SK-N-SH (cell line): ENCODE data around the gene PLCG2. TPM values are rescaled to one million over a fixed set of nuclear protein-coding genes. Genes with fewer than 3 reads are reported as not detected.

ENCODE experiments used
- CTCF ChIA-PET: fragments of 300-600, 350-600 bp; formaldehyde crosslinking; extraction: SDS; loops from one replicate; lab custom pipeline; 2021; lab: Yijun Ruan, JAX
- POLR2A ChIA-PET: fragments of 350-600 bp; sonication (Branson Sonifier 250); formaldehyde crosslinking; extraction: SDS; loops from one replicate; lab custom pipeline; 2020; ENCODE audit warnings: antibody characterized with exemption, inconsistent platforms; lab: Yijun Ruan, JAX
- DNase-seq: peaks from one replicate; pipeline ENCODE4 v3.0.0; 2012
- H2AFZ ChIP-seq: fragments of 200-600 bp; sonication (generic); 2 replicates; pipeline ENCODE4 v1.8.1; 2016; ENCODE audit warnings: antibody characterized with exemption, mild to moderate bottlenecking, low read depth
- H3F3A ChIP-seq: fragments of 200-600 bp; sonication (generic); replicated peaks from 2 replicates; pipeline ENCODE3; 2016; ENCODE audit warnings: antibody characterized with exemption, mild to moderate bottlenecking; ENCODE audit not compliant: insufficient read depth
- H3K27ac ChIP-seq, 2 experiments: fragments of 200-500 bp in 1 of 2; fragments of 200-600 bp in 1 of 2; sonication (Bioruptor generic) in 1 of 2; sonication (generic), shearing (Covaris generic) in 1 of 2; 2 replicates each; pipeline versions ENCODE4 v1.5.1 to v1.6.1; 2014 to 2016; ENCODE audit warnings: low read depth in 2 of 2, inconsistent platforms in 1 of 2, low read length in 1 of 2, mild to moderate bottlenecking in 1 of 2, mixed read lengths in 1 of 2
- H3K27me3 ChIP-seq: fragments of 200-600 bp; sonication (generic), shearing (Covaris generic); 2 replicates; pipeline ENCODE4 v1.6.1; 2016; ENCODE audit warnings: mixed run types; ENCODE audit not compliant: insufficient read depth
- H3K36me3 ChIP-seq, 2 experiments: fragments of 200-500 bp in 1 of 2; fragments of 200-600 bp in 1 of 2; sonication (Bioruptor generic) in 1 of 2; sonication (generic) in 1 of 2; replicated peaks in 1 of 2; 2 replicates each; pipeline versions ENCODE3 to v1.5.1; 2014 to 2016; ENCODE audit warnings: low read length in 1 of 2, mild to moderate bottlenecking in 1 of 2; ENCODE audit not compliant: insufficient read depth in 2 of 2, control insufficient read depth in 1 of 2
- H3K4me1 ChIP-seq, 2 experiments: fragments of 200-500 bp in 1 of 2; fragments of 200-600 bp in 1 of 2; sonication (Bioruptor generic) in 1 of 2; sonication (generic), shearing (Covaris generic) in 1 of 2; 2 replicates each; pipeline versions ENCODE4 v1.5.1 to v1.6.1; 2014 to 2016; ENCODE audit warnings: low read depth in 1 of 2, low read length in 1 of 2, mixed run types in 1 of 2; ENCODE audit not compliant: insufficient read depth in 2 of 2, control insufficient read depth in 1 of 2
- H3K4me2 ChIP-seq: fragments of 200-600 bp; sonication (generic), shearing (Covaris generic); 2 replicates; pipeline ENCODE4 v1.6.1; 2017; ENCODE audit warnings: mixed run types
- H3K4me3 ChIP-seq, 2 experiments: fragments of 200-500 bp in 1 of 2; fragments of 200-600 bp in 1 of 2; sonication (Bioruptor generic) in 1 of 2; sonication (generic), shearing (Covaris generic) in 1 of 2; 2 replicates each; pipeline versions ENCODE4 v1.5.1 to v1.8.1; 2014 to 2016; ENCODE audit warnings: low read depth in 2 of 2, inconsistent platforms in 1 of 2, low read length in 1 of 2, mild to moderate bottlenecking in 1 of 2, mixed read lengths in 1 of 2, moderate library complexity in 1 of 2
- H3K79me2 ChIP-seq: fragments of 200-600 bp; sonication (generic); 2 replicates; pipeline ENCODE4 v1.8.1; 2017; ENCODE audit warnings: mild to moderate bottlenecking; ENCODE audit not compliant: insufficient read depth
- H3K9ac ChIP-seq: fragments of 200-600 bp; sonication (generic); 2 replicates; pipeline ENCODE4 v1.6.1; 2017; ENCODE audit warnings: mixed run types
- H3K9me2 ChIP-seq: fragments of 200-600 bp; sonication (generic); 2 replicates; pipeline ENCODE4 v1.6.1; 2017; ENCODE audit warnings: mixed run types
- H3K9me3 ChIP-seq: fragments of 200-600 bp; sonication (generic); 2 replicates; pipeline ENCODE4 v1.6.1; 2017; ENCODE audit warnings: mixed run types, mild to moderate bottlenecking, moderate library complexity
- H4K20me1 ChIP-seq: fragments of 200-600 bp; sonication (generic); 2 replicates; pipeline ENCODE4 v1.6.1; 2017; ENCODE audit warnings: mild to moderate bottlenecking, mixed run types; ENCODE audit not compliant: insufficient read depth
- CHD2 ChIP-seq: fragments of 150-350 bp; IDR thresholded peaks from 2 replicates; pipeline ENCODE4 v1.6.1; 2018; ENCODE audit warnings: low read length; ENCODE audit not compliant: partially characterized antibody
- MEF2A ChIP-seq: IDR thresholded peaks from 2 replicates; pipeline ENCODE4 v1.4.0; 2012; ENCODE audit warnings: low read depth, borderline replicate concordance
- POLR2AphosphoS5 ChIP-seq: IDR thresholded peaks from 2 replicates; pipeline ENCODE4 v1.6.1; 2012; ENCODE audit warnings: low read depth, low read length
- RAD21 ChIP-seq: IDR thresholded peaks from 2 replicates; pipeline ENCODE4 v1.6.1; 2012; ENCODE audit warnings: mild to moderate bottlenecking, low read length
- REST ChIP-seq: IDR thresholded peaks from 2 replicates; pipeline ENCODE4 v1.6.1; 2012; ENCODE audit warnings: mild to moderate bottlenecking, low read depth, low read length, moderate library complexity
- RXRA ChIP-seq: IDR thresholded peaks from 2 replicates; pipeline ENCODE4 v1.4.0; 2012; ENCODE audit warnings: low read depth, mild to moderate bottlenecking, borderline replicate concordance
- SIN3A ChIP-seq: IDR thresholded peaks from 2 replicates; pipeline ENCODE4 v1.6.1; 2012; ENCODE audit warnings: low read depth, mild to moderate bottlenecking, low read length, moderate library complexity, borderline replicate concordance
- TAF1 ChIP-seq: IDR thresholded peaks from 2 replicates; pipeline ENCODE4 v1.6.1; 2012; ENCODE audit warnings: low read depth, mild to moderate bottlenecking, low read length, moderate library complexity, borderline replicate concordance
- TCF12 ChIP-seq: IDR thresholded peaks from 2 replicates; pipeline ENCODE4 v1.4.0; 2012
- WGBS: methylation state at CpG from one replicate; pipeline ENCODE4 v1.1.6; 2017; ENCODE audit warnings: low lambda C conversion rate; 5-methylcytosine and 5-hydroxymethylcytosine counted together
- polyA plus RNA-seq, 3 experiments: library from polyadenylated mRNA; depleted of rRNA; stranded (reverse); fragments of >200 nt; gene quantifications; 2 replicates each; pipeline ENCODE4 v1.2.3, GENCODE V29; 2012
- TF ChIP-seq, protein P1 (sequence below): fragments of 150-350 bp; IDR thresholded peaks from 2 replicates; pipeline ENCODE4 v1.6.1; 2016; ENCODE audit warnings: mild to moderate bottlenecking, low read depth, low read length
- TF ChIP-seq, protein P2 (sequence below): IDR thresholded peaks from 2 replicates; pipeline ENCODE4 v1.4.0; 2012; ENCODE audit warnings: low read depth, borderline replicate concordance
- TF ChIP-seq, protein P3 (sequence below): IDR thresholded peaks from 2 replicates; pipeline ENCODE4; 2012
- TF ChIP-seq, protein P4 (sequence below): fragments of 200-600 bp; sonication (generic); IDR thresholded peaks from 2 replicates; pipeline ENCODE4 v1.6.1; 2017; ENCODE audit warnings: antibody characterized with exemption, mild to moderate bottlenecking, moderate library complexity

PLCG2 gene
- polyA plus RNA-seq, 1 of the 3 experiments (the other 2 are of a cell fraction): 0.23 TPM

DNA sequence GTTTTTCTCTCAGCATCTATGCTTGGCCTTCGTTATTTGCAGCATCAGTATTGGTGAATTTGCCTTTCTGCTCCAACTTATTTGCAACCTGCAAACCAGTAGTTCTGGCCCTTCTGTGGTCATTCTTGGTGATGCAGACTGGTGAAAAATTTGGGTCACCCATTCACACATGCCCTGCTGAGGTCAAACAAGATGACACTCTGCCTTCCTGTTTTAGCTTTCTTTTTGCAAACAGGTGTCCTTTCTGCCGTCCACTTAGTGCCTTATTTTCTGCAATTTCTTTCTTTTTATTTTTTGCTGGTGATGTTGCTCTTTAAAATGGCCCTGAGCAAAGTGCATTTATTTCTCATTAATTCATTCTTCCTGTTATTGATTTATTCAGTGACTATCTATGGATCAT lies 31.3 kb downstream of the PLCG2 start:
- H3K79me2 ChIP-seq: no peaks in the 10 kb centered on the region
- CTCF ChIA-PET: no interaction called here
- H3K27ac ChIP-seq: no peak overlapping the region
- POLR2A ChIA-PET: no interaction called here
- H2AFZ ChIP-seq: no peak overlapping the region
- no peaks in the 10 kb centered on the region; the same call in 1 of the 2 replicates for H3K27me3 ChIP-seq
- H4K20me1 ChIP-seq: no peaks in the 10 kb centered on the region
- H3K4me3 ChIP-seq: no peak overlapping the region
- TF ChIP-seq SIN3A (no peak), MEF2A (no peak), TCF12 (no peak), CHD2 (no peak), RAD21 (no peak), TAF1 (no peak), RXRA (no peak), POLR2AphosphoS5 (no peak), REST (no peak)
- TF ChIP-seq, protein P1, sequence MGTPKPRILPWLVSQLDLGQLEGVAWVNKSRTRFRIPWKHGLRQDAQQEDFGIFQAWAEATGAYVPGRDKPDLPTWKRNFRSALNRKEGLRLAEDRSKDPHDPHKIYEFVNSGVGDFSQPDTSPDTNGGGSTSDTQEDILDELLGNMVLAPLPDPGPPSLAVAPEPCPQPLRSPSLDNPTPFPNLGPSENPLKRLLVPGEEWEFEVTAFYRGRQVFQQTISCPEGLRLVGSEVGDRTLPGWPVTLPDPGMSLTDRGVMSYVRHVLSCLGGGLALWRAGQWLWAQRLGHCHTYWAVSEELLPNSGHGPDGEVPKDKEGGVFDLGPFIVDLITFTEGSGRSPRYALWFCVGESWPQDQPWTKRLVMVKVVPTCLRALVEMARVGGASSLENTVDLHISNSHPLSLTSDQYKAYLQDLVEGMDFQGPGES: no peak
- TF ChIP-seq, protein P2, sequence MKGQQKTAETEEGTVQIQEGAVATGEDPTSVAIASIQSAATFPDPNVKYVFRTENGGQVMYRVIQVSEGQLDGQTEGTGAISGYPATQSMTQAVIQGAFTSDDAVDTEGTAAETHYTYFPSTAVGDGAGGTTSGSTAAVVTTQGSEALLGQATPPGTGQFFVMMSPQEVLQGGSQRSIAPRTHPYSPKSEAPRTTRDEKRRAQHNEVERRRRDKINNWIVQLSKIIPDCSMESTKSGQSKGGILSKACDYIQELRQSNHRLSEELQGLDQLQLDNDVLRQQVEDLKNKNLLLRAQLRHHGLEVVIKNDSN: no peak
- TF ChIP-seq, protein P3, sequence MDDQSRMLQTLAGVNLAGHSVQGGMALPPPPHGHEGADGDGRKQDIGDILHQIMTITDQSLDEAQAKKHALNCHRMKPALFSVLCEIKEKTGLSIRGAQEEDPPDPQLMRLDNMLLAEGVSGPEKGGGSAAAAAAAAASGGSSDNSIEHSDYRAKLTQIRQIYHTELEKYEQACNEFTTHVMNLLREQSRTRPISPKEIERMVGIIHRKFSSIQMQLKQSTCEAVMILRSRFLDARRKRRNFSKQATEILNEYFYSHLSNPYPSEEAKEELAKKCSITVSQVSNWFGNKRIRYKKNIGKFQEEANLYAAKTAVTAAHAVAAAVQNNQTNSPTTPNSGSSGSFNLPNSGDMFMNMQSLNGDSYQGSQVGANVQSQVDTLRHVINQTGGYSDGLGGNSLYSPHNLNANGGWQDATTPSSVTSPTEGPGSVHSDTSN: no peak
- TF ChIP-seq, protein P4, sequence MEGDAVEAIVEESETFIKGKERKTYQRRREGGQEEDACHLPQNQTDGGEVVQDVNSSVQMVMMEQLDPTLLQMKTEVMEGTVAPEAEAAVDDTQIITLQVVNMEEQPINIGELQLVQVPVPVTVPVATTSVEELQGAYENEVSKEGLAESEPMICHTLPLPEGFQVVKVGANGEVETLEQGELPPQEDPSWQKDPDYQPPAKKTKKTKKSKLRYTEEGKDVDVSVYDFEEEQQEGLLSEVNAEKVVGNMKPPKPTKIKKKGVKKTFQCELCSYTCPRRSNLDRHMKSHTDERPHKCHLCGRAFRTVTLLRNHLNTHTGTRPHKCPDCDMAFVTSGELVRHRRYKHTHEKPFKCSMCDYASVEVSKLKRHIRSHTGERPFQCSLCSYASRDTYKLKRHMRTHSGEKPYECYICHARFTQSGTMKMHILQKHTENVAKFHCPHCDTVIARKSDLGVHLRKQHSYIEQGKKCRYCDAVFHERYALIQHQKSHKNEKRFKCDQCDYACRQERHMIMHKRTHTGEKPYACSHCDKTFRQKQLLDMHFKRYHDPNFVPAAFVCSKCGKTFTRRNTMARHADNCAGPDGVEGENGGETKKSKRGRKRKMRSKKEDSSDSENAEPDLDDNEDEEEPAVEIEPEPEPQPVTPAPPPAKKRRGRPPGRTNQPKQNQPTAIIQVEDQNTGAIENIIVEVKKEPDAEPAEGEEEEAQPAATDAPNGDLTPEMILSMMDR: no peak
- no peaks in the 10 kb centered on the region for H3K4me1 ChIP-seq
- H3K9ac ChIP-seq: no peak overlapping the region
- H3K9me2 ChIP-seq: no peaks in the 10 kb centered on the region
- H3K36me3 ChIP-seq: no peaks in the 10 kb centered on the region
- H3F3A ChIP-seq: no peaks in the 10 kb centered on the region
- DNase-seq: no peak
- H3K4me2 ChIP-seq: no peak overlapping the region
- 13% methylated on average over 2 of the region's 2 CpGs for WGBS
- no peaks in the 10 kb centered on the region for H3K9me3 ChIP-seq
